ENCODE data around the gene LIMK1. TPM values are rescaled to one million over a fixed set of nuclear protein-coding genes. Genes with fewer than 3 reads are reported as not detected.

The LIMK1 gene
- total and polyA plus RNA-seq, 2 donors (not counting 3 experiments of a cell fraction or from before 2014, with no cell fraction given): 52.9 to 54.5 TPM

GRCh38 chr7:74115326-74115725 lies 31.7 kb downstream of the LIMK1 start:
- Histone ChIP-seq H2AFZ (ENCODE audit: low read depth, low read length) (no peak overlapping the region), H3K79me2 (ENCODE audit: control insufficient read depth, insufficient read depth, low read length) (no peaks in the 10 kb centered on the region), H3K27ac (ENCODE audit: insufficient read depth, low read depth, low read length) (no peak overlapping the region), H3K9me1 (replicated peaks; ENCODE audit: control insufficient read depth, extremely low read depth, insufficient read depth, low read length) (no peaks in the 10 kb centered on the region), H3K9ac (replicated peaks; ENCODE audit: extremely low read depth, insufficient read depth, low read length) (no peak overlapping the region), H3K4me1 (ENCODE audit: control insufficient read depth, extremely low read depth, insufficient read depth, low read length) (no peaks in the 10 kb centered on the region), H3K4me3 (replicated peaks in 1 of 3; ENCODE audit: insufficient read depth in 1 of 3, low read depth in 1 of 3, low read length in 3 of 3) (no peak overlapping the region), H3K9me3 (replicated peaks; ENCODE audit: control insufficient read depth, insufficient read depth, low read length) (no peaks in the 10 kb centered on the region), H3K27me3 (ENCODE audit: control insufficient read depth in 2 of 2, insufficient read depth in 2 of 2, low read length in 2 of 2) (no peaks in the 10 kb centered on the region), H4K20me1 (replicated peaks; ENCODE audit: control insufficient read depth, extremely low read depth, insufficient read depth, low read length) (no peaks in the 10 kb centered on the region), H3K4me2 (ENCODE audit: insufficient read depth, low read length) (no peak overlapping the region), H3K36me3 (ENCODE audit: control insufficient read depth in 2 of 2, extremely low read depth in 1 of 2, insufficient read depth in 2 of 2, low read length in 2 of 2) (peaks cover 3 to 29% of the 10 kb centered on the region in 2 experiments)
- DNase-seq (ENCODE audit: low read depth, low spot score) (no peak), FAIRE-seq (no peak)
- BruUV-seq (replicated peaks): no TSS peak
- CTCF ChIA-PET: no interaction called here
- TF ChIP-seq GATA2 (IDR thresholded peaks at IDR 0.05; ENCODE audit: insufficient read depth, insufficient read length, low read depth, low read length) (no peak), EZH2 (IDR thresholded peaks at IDR 0.05; ENCODE audit: borderline replicate concordance, low read depth, low read length, severe bottlenecking) (no peak), POLR2AphosphoS5 (IDR thresholded peaks at IDR 0.05; ENCODE audit: insufficient read depth, low read depth, low read length) (no peak)
- TF ChIP-seq, protein P1, sequence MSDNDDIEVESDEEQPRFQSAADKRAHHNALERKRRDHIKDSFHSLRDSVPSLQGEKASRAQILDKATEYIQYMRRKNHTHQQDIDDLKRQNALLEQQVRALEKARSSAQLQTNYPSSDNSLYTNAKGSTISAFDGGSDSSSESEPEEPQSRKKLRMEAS (IDR thresholded peaks at IDR 0.05; ENCODE audit: insufficient read depth, insufficient read length): no peak
- intact Hi-C loops (cut with micrococcal nuclease) (no loop called here), dilution Hi-C loops (cut with MboI; ENCODE audit: extremely low pct_ligation_motif_present, low sequenced_read_pairs) (no loop called here)
- POLR2A ChIA-PET: interaction anchor here (0.9 kb wide), 1 partner anchor 31 kb away, joined by 3 read pairs; no protein-coding TSS in a partner anchor

DNA sequence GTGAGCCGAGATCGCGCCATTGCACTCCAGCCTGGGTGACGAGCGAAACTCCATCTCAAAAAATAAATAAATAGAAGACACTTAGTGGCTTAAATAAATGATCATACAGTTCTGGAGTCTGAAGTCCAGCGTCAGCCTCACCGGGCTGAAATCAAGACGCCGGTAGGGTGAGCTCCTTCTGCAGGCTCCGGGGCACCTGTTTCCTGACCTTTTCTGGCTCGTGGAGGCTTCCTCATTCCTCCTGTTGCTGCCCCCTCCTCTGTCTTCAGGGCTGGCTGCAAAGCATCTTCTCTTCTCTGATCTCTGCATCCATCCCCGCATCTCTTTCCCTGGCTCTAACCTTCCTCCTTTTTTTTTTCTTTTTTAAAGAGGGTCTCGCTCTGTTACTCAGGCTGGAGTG lies 32.8 kb downstream of the LIMK1 start:
- no peaks in the 10 kb centered on the region for H3K4me1 ChIP-seq (ENCODE audit: control insufficient read depth, extremely low read depth, insufficient read depth, low read length)
- BruUV-seq (replicated peaks): no TSS peak
- H3K79me2 ChIP-seq (ENCODE audit: control insufficient read depth, insufficient read depth, low read length): no peaks in the 10 kb centered on the region
- H4K20me1 ChIP-seq (replicated peaks; ENCODE audit: control insufficient read depth, extremely low read depth, insufficient read depth, low read length): no peaks in the 10 kb centered on the region
- no peak overlapping the region for H3K4me3 ChIP-seq (replicated peaks in 1 of 3; ENCODE audit: insufficient read depth in 1 of 3, low read depth in 1 of 3, low read length in 3 of 3)
- dilution Hi-C loops (cut with MboI; ENCODE audit: extremely low pct_ligation_motif_present, low sequenced_read_pairs): no loop called here
- no peak for DNase-seq (ENCODE audit: low read depth, low spot score)
- H2AFZ ChIP-seq (ENCODE audit: low read depth, low read length): no peak overlapping the region
- peaks cover 3 to 32% of the 10 kb centered on the region in 2 experiments for H3K36me3 ChIP-seq (ENCODE audit: control insufficient read depth in 2 of 2, extremely low read depth in 1 of 2, insufficient read depth in 2 of 2, low read length in 2 of 2)
- POLR2A ChIA-PET: interaction anchor here (0.9 kb wide), 1 partner anchor 32 kb away, joined by 3 read pairs; no protein-coding TSS in a partner anchor
- H3K4me2 ChIP-seq (ENCODE audit: insufficient read depth, low read length): no peak overlapping the region
- intact Hi-C loops (cut with micrococcal nuclease): no loop called here
- FAIRE-seq: no peak
- no peaks in the 10 kb centered on the region for H3K9me1 ChIP-seq (replicated peaks; ENCODE audit: control insufficient read depth, extremely low read depth, insufficient read depth, low read length)
- no peak overlapping the region for H3K9ac ChIP-seq (replicated peaks; ENCODE audit: extremely low read depth, insufficient read depth, low read length)
- no peak overlapping the region for H3K27ac ChIP-seq (ENCODE audit: insufficient read depth, low read depth, low read length)
- CTCF ChIA-PET: interaction anchor here (0.7 to 2.4 kb wide), 3 partner anchors 12 to 99 kb away, joined by 3 to 5 read pairs (median 3); partner anchors contain the start of gene LIMK1
- TF ChIP-seq FOS (IDR thresholded peaks at IDR 0.05; ENCODE audit: borderline replicate concordance, insufficient read depth, low read length) (no peak), JUN (IDR thresholded peaks at IDR 0.05; ENCODE audit: borderline replicate concordance, insufficient read depth, insufficient read length, low read depth) (no peak), POLR2AphosphoS5 (IDR thresholded peaks at IDR 0.05; ENCODE audit: insufficient read depth, low read depth, low read length) (no peak), EZH2 (IDR thresholded peaks at IDR 0.05; ENCODE audit: borderline replicate concordance, low read depth, low read length, severe bottlenecking) (no peak), POLR2A (IDR thresholded peaks at IDR 0.05; ENCODE audit: low read depth, low read length) (no peak), MYC (IDR thresholded peaks at IDR 0.05; ENCODE audit: low read depth, low read length) (no peak), GATA2 (IDR thresholded peaks at IDR 0.05; ENCODE audit: insufficient read depth, insufficient read length, low read depth, low read length) (no peak)
- TF ChIP-seq, protein P1 (IDR thresholded peaks at IDR 0.05; ENCODE audit: insufficient read depth, insufficient read length): no peak
- TF ChIP-seq, protein P2, sequence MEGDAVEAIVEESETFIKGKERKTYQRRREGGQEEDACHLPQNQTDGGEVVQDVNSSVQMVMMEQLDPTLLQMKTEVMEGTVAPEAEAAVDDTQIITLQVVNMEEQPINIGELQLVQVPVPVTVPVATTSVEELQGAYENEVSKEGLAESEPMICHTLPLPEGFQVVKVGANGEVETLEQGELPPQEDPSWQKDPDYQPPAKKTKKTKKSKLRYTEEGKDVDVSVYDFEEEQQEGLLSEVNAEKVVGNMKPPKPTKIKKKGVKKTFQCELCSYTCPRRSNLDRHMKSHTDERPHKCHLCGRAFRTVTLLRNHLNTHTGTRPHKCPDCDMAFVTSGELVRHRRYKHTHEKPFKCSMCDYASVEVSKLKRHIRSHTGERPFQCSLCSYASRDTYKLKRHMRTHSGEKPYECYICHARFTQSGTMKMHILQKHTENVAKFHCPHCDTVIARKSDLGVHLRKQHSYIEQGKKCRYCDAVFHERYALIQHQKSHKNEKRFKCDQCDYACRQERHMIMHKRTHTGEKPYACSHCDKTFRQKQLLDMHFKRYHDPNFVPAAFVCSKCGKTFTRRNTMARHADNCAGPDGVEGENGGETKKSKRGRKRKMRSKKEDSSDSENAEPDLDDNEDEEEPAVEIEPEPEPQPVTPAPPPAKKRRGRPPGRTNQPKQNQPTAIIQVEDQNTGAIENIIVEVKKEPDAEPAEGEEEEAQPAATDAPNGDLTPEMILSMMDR (IDR thresholded peaks at IDR 0.05; ENCODE audit: extremely low read depth in 1 of 2, insufficient read depth in 1 of 2, low read depth in 1 of 2, low read length in 2 of 2): no peak
- no peaks in the 10 kb centered on the region for H3K27me3 ChIP-seq (ENCODE audit: control insufficient read depth in 2 of 2, insufficient read depth in 2 of 2, low read length in 2 of 2)
- no peaks in the 10 kb centered on the region for H3K9me3 ChIP-seq (replicated peaks; ENCODE audit: control insufficient read depth, insufficient read depth, low read length)
